PC-9 (cell line): Measurements from ENCODE around the gene KLF4. TPM values are rescaled to one million over a fixed set of nuclear protein-coding genes. Genes with fewer than 3 reads are reported as not detected.

Experiments
- BruUV-seq: library from RNA; stranded (reverse); fragments of 400-500 nt; replicated peaks from 2 replicates; lab custom pipeline; 2021; lab: Mats Ljungman, UMichigan
- CTCF ChIA-PET: fragments of 300-600 bp; sonication (Branson Sonifier 250); formaldehyde crosslinking; loops from one replicate; lab custom pipeline; 2022; ENCODE audit warnings: antibody characterized with exemption; lab: Charles Lee
- POLR2A ChIA-PET: fragments of 300-600 bp; sonication (Branson Sonifier 250); formaldehyde crosslinking; loops from one replicate; lab custom pipeline; 2022; ENCODE audit warnings: antibody characterized with exemption; ENCODE audit not compliant: unreplicated experiment; lab: Charles Lee
- DNase-seq, 2 experiments: peaks; one replicate each; pipeline versions ENCODE4 v3.0.0 to v3.0.0-alpha.2; 2015 to 2022; ENCODE audit warnings: mixed read lengths in 1 of 2
- H2AFZ ChIP-seq: fragments of 200-600 bp; sonication (generic); 2 replicates; pipeline ENCODE4 v1.8.1; 2017; ENCODE audit warnings: antibody characterized with exemption
- H3F3A ChIP-seq: fragments of 200-600 bp; sonication (generic); 2 replicates; pipeline ENCODE4 v1.8.1; 2017; ENCODE audit warnings: antibody characterized with exemption, mild to moderate bottlenecking, low read depth; ENCODE audit not compliant: insufficient read depth
- H3K27ac ChIP-seq: fragments of 200-600 bp; sonication (generic); 2 replicates; pipeline ENCODE4 v1.6.1; 2016; ENCODE audit warnings: mixed run types
- H3K27me3 ChIP-seq: fragments of 200-600 bp; sonication (generic); 2 replicates; pipeline ENCODE4 v1.6.1; 2016; ENCODE audit warnings: low read depth, mixed run types; ENCODE audit not compliant: insufficient read depth
- H3K36me3 ChIP-seq: fragments of 200-600 bp; sonication (generic); 2 replicates; pipeline ENCODE4 v1.6.1; 2016; ENCODE audit warnings: low read depth, mixed run types
- H3K4me1 ChIP-seq: fragments of 200-600 bp; sonication (generic); replicated peaks from 2 replicates; pipeline ENCODE4 v1.6.1; 2016; ENCODE audit warnings: mixed run types; ENCODE audit not compliant: insufficient read depth
- H3K4me2 ChIP-seq: fragments of 200-600 bp; sonication (generic); 2 replicates; pipeline ENCODE4 v1.6.1; 2017; ENCODE audit warnings: mixed run types
- H3K4me3 ChIP-seq: fragments of 200-600 bp; sonication (generic); 2 replicates; pipeline ENCODE4 v1.6.1; 2016; ENCODE audit warnings: mixed run types
- H3K79me2 ChIP-seq: fragments of 200-600 bp; sonication (generic); 2 replicates; pipeline ENCODE4 v1.6.1; 2017; ENCODE audit warnings: low read depth, mixed run types
- H3K9me2 ChIP-seq: fragments of 200-600 bp; sonication (generic); 2 replicates; pipeline ENCODE4 v1.8.1; 2017; ENCODE audit warnings: mild to moderate bottlenecking; ENCODE audit not compliant: insufficient read depth
- H3K9me3 ChIP-seq: fragments of 200-600 bp; sonication (generic); 2 replicates; pipeline ENCODE4 v1.8.1; 2016; ENCODE audit warnings: low read depth; ENCODE audit not compliant: insufficient read depth
- H4K20me1 ChIP-seq: fragments of 200-600 bp; sonication (generic); 2 replicates; pipeline ENCODE4 v1.8.1; 2017; ENCODE audit not compliant: insufficient read depth
- CTCF ChIP-seq: fragments of 200-600 bp; sonication (generic); conservative IDR thresholded peaks from 2 replicates; pipeline ENCODE4 v1.6.1; 2017; ENCODE audit warnings: mixed run types, antibody characterized with exemption, mild to moderate bottlenecking, moderate library complexity
- EZH2 ChIP-seq: fragments of 200-600 bp; sonication (generic); IDR thresholded peaks from 2 replicates; pipeline ENCODE4 v1.8.0; 2017; ENCODE audit warnings: antibody characterized with exemption, low read depth
- intact Hi-C: fragments of 100-400 bp; cut with micrococcal nuclease; formaldehyde crosslinking; loops from one replicate; pipeline ENCODE4 v1.10.0; 2022; ENCODE audit not compliant: unreplicated experiment
- total RNA-seq: library from RNA; stranded (reverse); gene quantifications from 2 replicates; pipeline ENCODE4 v1.2.3, GENCODE V29; 2021

The KLF4 gene
- total RNA-seq, 1 experiment from 2014 or later: 48.5 TPM

- Histone ChIP-seq H4K20me1 (no peaks in the 10 kb centered on the region), H3K36me3 (no peaks in the 10 kb centered on the region), H3K79me2 (no peaks in the 10 kb centered on the region), H3K27me3 (no peaks in the 10 kb centered on the region), H3K4me1 (no peaks in the 10 kb centered on the region), H3F3A (no peaks in the 10 kb centered on the region), H2AFZ (no peak overlapping the region), H3K9me2 (no peaks in the 10 kb centered on the region), H3K4me3 (no peak overlapping the region), H3K9me3 (no peaks in the 10 kb centered on the region), H3K4me2 (no peak overlapping the region), H3K27ac (no peak overlapping the region)
- DNase-seq: no peak
- CTCF ChIA-PET: no interaction called here
- BruUV-seq: no TSS peak
- POLR2A ChIA-PET: no interaction called here
- TF ChIP-seq CTCF (no peak), EZH2 (no peak)
- intact Hi-C loops: no loop called here
Observed at GRCh38 chr9:107523539-107523938, 34.0 kb upstream of the KLF4 start.

- Histone ChIP-seq H3K4me1 (no peaks in the 10 kb centered on the region), H3K27me3 (no peaks in the 10 kb centered on the region), H3K79me2 (no peaks in the 10 kb centered on the region), H3K36me3 (no peaks in the 10 kb centered on the region), H3K4me3 (no peak overlapping the region), H3K9me3 (no peaks in the 10 kb centered on the region), H3K9me2 (no peaks in the 10 kb centered on the region), H3K27ac (no peak overlapping the region), H4K20me1 (no peaks in the 10 kb centered on the region), H3F3A (no peaks in the 10 kb centered on the region), H3K4me2 (no peak overlapping the region), H2AFZ (no peak overlapping the region)
- CTCF ChIA-PET: no interaction called here
- BruUV-seq: no TSS peak
- POLR2A ChIA-PET: no interaction called here
- DNase-seq: no peak
- no peak for TF ChIP-seq EZH2
- no peak for TF ChIP-seq CTCF
- intact Hi-C loops: no loop called here
Observed at GRCh38 chr9:107520186-107520585, 30.6 kb upstream of the KLF4 start.

- no peaks in the 10 kb centered on the region for H4K20me1 ChIP-seq
- no TSS peak for BruUV-seq
- H2AFZ ChIP-seq: no peak overlapping the region
- no peaks in the 10 kb centered on the region for H3K4me1 ChIP-seq
- H3K9me2 ChIP-seq: no peaks in the 10 kb centered on the region
- no peaks in the 10 kb centered on the region for H3K27me3 ChIP-seq
- no peaks in the 10 kb centered on the region for H3K79me2 ChIP-seq
- H3K4me3 ChIP-seq: no peak overlapping the region
- ChIA-PET CTCF (interaction anchor here (0.6 kb wide), 1 partner anchor 106 kb away, joined by 4 read pairs; no protein-coding TSS in a partner anchor), POLR2A (no interaction called here)
- no peak overlapping the region for H3K27ac ChIP-seq
- TF ChIP-seq EZH2: no peak
- no peak for TF ChIP-seq CTCF
- H3K4me2 ChIP-seq: no peak overlapping the region
- H3K9me3 ChIP-seq: no peaks in the 10 kb centered on the region
- intact Hi-C loops: no loop called here
- no peaks in the 10 kb centered on the region for H3F3A ChIP-seq
- DNase-seq: no peak
- H3K36me3 ChIP-seq: no peaks in the 10 kb centered on the region
Observed at GRCh38 chr9:107518037-107518807, 28.7 kb upstream of the KLF4 start.
